Thyroid gland (tissue), 4 donors: Measurements from ENCODE around the gene PNPLA1. TPM values are rescaled to one million over a fixed set of nuclear protein-coding genes. Genes with fewer than 3 reads are reported as not detected.

Experiments used
- DNase-seq, 2 donors: peaks; one replicate each; pipeline ENCODE4 v3.0.0-alpha.2; 2019
- H3K27ac ChIP-seq, 3 donors: fragments of 200-600 bp; sonication (generic); 1 replicate in 2 of 3; 2 replicates in 1 of 3; pipeline ENCODE4 v1.5.1; 2016 to 2019; ENCODE audit warnings: mild to moderate bottlenecking in 1 of 3, moderate library complexity in 1 of 3
- H3K27me3 ChIP-seq: fragments of 200-600 bp; sonication (generic); one replicate; pipeline ENCODE4 v1.5.1; 2019
- H3K36me3 ChIP-seq, 2 donors: fragments of 200-600 bp; sonication (generic); one replicate each; pipeline ENCODE4 v1.5.1; 2016 to 2019
- H3K4me1 ChIP-seq, 2 donors: fragments of 200-600 bp; sonication (generic); one replicate each; pipeline ENCODE4 v1.5.1; 2017 to 2019
- H3K4me3 ChIP-seq, 3 donors: fragments of 200-600 bp; sonication (generic); replicated peaks in 1 of 3; 1 replicate in 2 of 3; 2 replicates in 1 of 3; pipeline ENCODE4 v1.5.1; 2016; ENCODE audit warnings: mild to moderate bottlenecking in 1 of 3
- H3K9me3 ChIP-seq: fragments of 200-600 bp; sonication (generic); one replicate; pipeline ENCODE4 v1.5.1; 2017
- POLR2A ChIP-seq, 2 donors: fragments of 450-650 bp; IDR thresholded peaks; one replicate each; pipeline ENCODE4 v1.6.1; 2017; ENCODE audit warnings: antibody characterized with exemption in 2 of 2, mild to moderate bottlenecking in 2 of 2, moderate library complexity in 1 of 2
- WGBS, 2 donors: methylation state at CpG; one replicate each; pipeline ENCODE4 v1.1.5; 2017; 5-methylcytosine and 5-hydroxymethylcytosine counted together
- intact Hi-C: fragments of 100-400 bp; cut with DNase I; formaldehyde crosslinking; loops from one replicate; pipeline ENCODE4 v1.15.1; 2023
- total RNA-seq, 4 donors: library from RNA; depleted of rRNA; stranded (reverse); fragments of >200 nt; gene quantifications; one replicate each; pipeline ENCODE4 v1.2.3, GENCODE V29; 2016
- TF ChIP-seq, protein P1 (sequence below), 6 experiments: fragments of 200-600 bp in 3 of 6; fragments of 450-650 bp in 3 of 6; sonication (generic) in 3 of 6; IDR thresholded peaks; one replicate each; pipeline ENCODE4 v1.5.1; 2016 to 2019; ENCODE audit warnings: antibody characterized with exemption in 6 of 6, mild to moderate bottlenecking in 2 of 6, inconsistent platforms in 1 of 6, moderate library complexity in 1 of 6

Gene PNPLA1
- total RNA-seq, 4 donors from 2014 or later = 0.11 TPM; not detected in 3

DNA sequence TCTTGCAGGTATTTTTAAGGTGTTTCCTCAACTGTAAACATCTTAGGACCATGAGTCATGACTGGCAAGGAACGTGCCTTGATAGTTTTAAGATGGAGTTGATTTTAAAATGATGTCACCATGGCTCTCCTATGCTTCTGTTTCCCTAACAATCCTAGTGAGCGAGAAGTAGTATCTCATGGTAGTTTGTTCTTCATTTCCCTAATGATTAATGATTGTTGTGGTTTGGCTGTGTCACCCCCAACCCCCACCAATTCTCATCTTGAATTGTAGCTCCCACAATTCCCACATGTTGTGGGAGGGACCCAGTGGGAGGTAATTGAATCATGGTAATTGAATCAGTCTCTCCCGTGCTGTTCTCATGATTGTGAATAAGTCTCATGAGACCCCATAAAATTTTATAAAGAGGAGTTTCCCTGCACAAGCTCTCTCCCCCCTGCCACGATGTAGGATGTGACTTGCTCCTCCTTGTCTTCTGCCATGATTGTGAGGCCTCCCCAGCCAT lies 83.6 kb downstream of the PNPLA1 start:
- WGBS, 2 donors = 73 to 86% methylated on average over 4 of the region's 4 CpGs
- TF ChIP-seq POLR2A (IDR thresholded peaks at IDR 0.05) = no peak
- TF ChIP-seq, protein P1, sequence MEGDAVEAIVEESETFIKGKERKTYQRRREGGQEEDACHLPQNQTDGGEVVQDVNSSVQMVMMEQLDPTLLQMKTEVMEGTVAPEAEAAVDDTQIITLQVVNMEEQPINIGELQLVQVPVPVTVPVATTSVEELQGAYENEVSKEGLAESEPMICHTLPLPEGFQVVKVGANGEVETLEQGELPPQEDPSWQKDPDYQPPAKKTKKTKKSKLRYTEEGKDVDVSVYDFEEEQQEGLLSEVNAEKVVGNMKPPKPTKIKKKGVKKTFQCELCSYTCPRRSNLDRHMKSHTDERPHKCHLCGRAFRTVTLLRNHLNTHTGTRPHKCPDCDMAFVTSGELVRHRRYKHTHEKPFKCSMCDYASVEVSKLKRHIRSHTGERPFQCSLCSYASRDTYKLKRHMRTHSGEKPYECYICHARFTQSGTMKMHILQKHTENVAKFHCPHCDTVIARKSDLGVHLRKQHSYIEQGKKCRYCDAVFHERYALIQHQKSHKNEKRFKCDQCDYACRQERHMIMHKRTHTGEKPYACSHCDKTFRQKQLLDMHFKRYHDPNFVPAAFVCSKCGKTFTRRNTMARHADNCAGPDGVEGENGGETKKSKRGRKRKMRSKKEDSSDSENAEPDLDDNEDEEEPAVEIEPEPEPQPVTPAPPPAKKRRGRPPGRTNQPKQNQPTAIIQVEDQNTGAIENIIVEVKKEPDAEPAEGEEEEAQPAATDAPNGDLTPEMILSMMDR (IDR thresholded peaks at IDR 0.05) = no peak
- intact Hi-C loops = no loop called here
- Histone ChIP-seq H3K4me3 (no peak overlapping the region), H3K27ac (no peak overlapping the region), H3K9me3 (no peaks in the 10 kb centered on the region), H3K36me3 (no peaks in the 10 kb centered on the region), H3K27me3 (no peaks in the 10 kb centered on the region), H3K4me1 (peaks cover 0 to 7% of the 10 kb centered on the region in 2 donors)
- no peak for DNase-seq

DNA sequence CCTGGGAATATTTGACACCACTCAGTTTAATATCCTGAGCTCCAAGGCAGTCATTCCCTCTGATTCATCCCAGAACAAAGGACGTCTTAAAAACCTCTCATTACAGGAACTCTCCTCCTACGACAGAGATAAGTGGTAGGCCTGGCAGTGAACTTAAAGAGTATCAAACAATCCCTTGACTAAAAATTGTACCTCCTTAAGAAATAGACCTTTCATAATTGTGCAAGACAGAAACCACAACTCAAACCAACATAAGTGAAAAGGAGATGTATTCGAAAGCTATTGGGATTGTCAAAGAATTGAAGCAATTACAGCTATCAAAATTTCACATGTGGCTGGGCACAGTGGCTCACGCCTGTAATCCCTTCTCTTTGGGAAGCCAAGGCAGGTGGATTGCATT lies 86.0 kb downstream of the PNPLA1 start:
- Histone ChIP-seq H3K4me3 (no peak overlapping the region), H3K36me3 (no peaks in the 10 kb centered on the region), H3K27me3 (no peaks in the 10 kb centered on the region), H3K27ac (no peak overlapping the region), H3K9me3 (no peaks in the 10 kb centered on the region), H3K4me1 (peaks cover 0 to 18% of the 10 kb centered on the region in 2 donors)
- intact Hi-C loops = no loop called here
- TF ChIP-seq POLR2A (IDR thresholded peaks at IDR 0.05) = no peak
- TF ChIP-seq, protein P1 (IDR thresholded peaks at IDR 0.05) = no peak
- WGBS, 2 donors = 72 to 87% methylated on average over 4 of the region's 4 CpGs
- no peak for DNase-seq

DNA sequence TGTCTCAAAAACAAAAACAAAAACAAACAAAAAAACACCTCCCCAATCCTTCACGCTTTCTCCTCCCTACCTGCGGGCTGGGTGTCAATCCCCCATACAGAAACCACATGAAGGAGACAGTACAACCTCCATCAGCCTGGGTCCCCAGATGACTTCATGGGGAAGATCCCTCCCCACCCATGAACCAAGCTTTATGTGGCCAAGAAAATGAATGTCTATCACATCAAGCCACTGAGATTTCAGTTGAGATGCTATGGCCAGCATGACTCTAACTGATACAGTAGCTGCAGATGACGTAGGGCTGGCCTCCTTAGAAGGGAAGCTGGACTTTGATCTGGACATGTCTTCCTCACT lies 88.0 kb downstream of the PNPLA1 start:
- intact Hi-C loops = no loop called here
- no peaks in the 10 kb centered on the region for H3K36me3 ChIP-seq
- WGBS, 2 donors = 86 to 91% methylated on average over 3 of the region's 3 CpGs
- DNase-seq = no peak
- H3K27ac ChIP-seq = no peak overlapping the region
- H3K27me3 ChIP-seq = no peaks in the 10 kb centered on the region
- peaks cover 0 to 18% of the 10 kb centered on the region in 2 donors for H3K4me1 ChIP-seq
- no peak for TF ChIP-seq POLR2A (IDR thresholded peaks at IDR 0.05)
- TF ChIP-seq, protein P1 (IDR thresholded peaks at IDR 0.05) = no peak
- H3K4me3 ChIP-seq = no peak overlapping the region
- H3K9me3 ChIP-seq = no peaks in the 10 kb centered on the region

Other genes with a start within 250 kb of the PNPLA1 start
- gene SLC26A8, start 245.4 kb upstream of the PNPLA1 start, total RNA-seq = under 1 TPM; 0.13 to 0.89 (median 0.60) TPM
- gene MAPK14, start 242.3 kb upstream of the PNPLA1 start, total RNA-seq = 100 to 1,000 TPM in 3 of 4 donors, 10 to 100 TPM in 1; 85.2 to 201 (median 124) TPM
- gene MAPK13, start 139.5 kb upstream of the PNPLA1 start, total RNA-seq = 10 to 100 TPM; 33.2 to 50.9 (median 41.0) TPM
- gene BRPF3, start 73.3 kb upstream of the PNPLA1 start, total RNA-seq = 10 to 100 TPM; 21.5 to 55.1 (median 35.3) TPM
- not detected for gene BNIP5, start 66.8 kb downstream of the PNPLA1 start, total RNA-seq
- gene ETV7, start 117.6 kb downstream of the PNPLA1 start, total RNA-seq = 1 to 10 TPM in 1 of 4 donors, not detected in 3; 1.4 TPM
- gene PXT1, start 172.8 kb downstream of the PNPLA1 start, total RNA-seq = not detected
- 10 to 100 TPM; 32.4 to 55.3 (median 37.2) TPM for gene KCTD20, start 172.9 kb downstream of the PNPLA1 start, total RNA-seq